Femur (tissue), 1 donor: ENCODE results near the gene GORASP1.

Experiments
- DNase-seq: peaks from one replicate; pipeline ENCODE4 v3.0.0-alpha.2; 2017

The GORASP1 gene

GRCh38 chr3:39101022-39101689 lies 6.3 kb downstream of the GORASP1 start:
- DNase-seq, result no peak

GRCh38 chr3:39100500-39100886 lies 6.9 kb downstream of the GORASP1 start:
- DNase-seq, result no peak

GRCh38 chr3:39099738-39100499 lies 7.5 kb downstream of the GORASP1 start:
- no peak for DNase-seq

GRCh38 chr3:39099242-39099641 lies 8.2 kb downstream of the GORASP1 start:
- no peak for DNase-seq

GRCh38 chr3:39098473-39099000 lies 8.9 kb downstream of the GORASP1 start:
- DNase-seq, result no peak

GRCh38 chr3:39097716-39098472 lies 9.5 kb downstream of the GORASP1 start:
- no peak for DNase-seq

GRCh38 chr3:39096775-39097174 lies 10.7 kb downstream of the GORASP1 start:
- no peak for DNase-seq

GRCh38 chr3:39095778-39096177 lies 11.6 kb downstream of the GORASP1 start:
- no peak for DNase-seq

GRCh38 chr3:39094851-39095677 lies 12.4 kb downstream of the GORASP1 start:
- DNase-seq, result no peak

GRCh38 chr3:39090922-39091321 lies 16.5 kb downstream of the GORASP1 start:
- DNase-seq, result no peak

- no peak for DNase-seq
These were observed 18.5 kb downstream of the GORASP1 start for GRCh38 chr3:39088889-39089288.

- DNase-seq, result no peak
These were observed 19.0 kb downstream of the GORASP1 start for GRCh38 chr3:39088456-39088855.

GRCh38 chr3:39086144-39086543 lies 21.3 kb downstream of the GORASP1 start:
- no peak for DNase-seq

- no peak for DNase-seq
These were observed 24.6 kb downstream of the GORASP1 start for GRCh38 chr3:39082666-39083313.

- no peak for DNase-seq
These were observed 27.4 kb downstream of the GORASP1 start for GRCh38 chr3:39080026-39080425.

- no peak for DNase-seq
These were observed 27.9 kb downstream of the GORASP1 start for GRCh38 chr3:39079530-39079929.

GRCh38 chr3:39075910-39076309 lies 31.5 kb downstream of the GORASP1 start:
- no peak for DNase-seq

- no peak for DNase-seq
These were observed 38.9 kb downstream of the GORASP1 start for GRCh38 chr3:39068556-39068955.

GRCh38 chr3:39067286-39067685 lies 40.1 kb downstream of the GORASP1 start:
- DNase-seq, result no peak

GRCh38 chr3:39065197-39065596 lies 42.2 kb downstream of the GORASP1 start:
- no peak for DNase-seq

- DNase-seq, result no peak
These were observed 42.8 kb downstream of the GORASP1 start for GRCh38 chr3:39064646-39065045.

- no peak for DNase-seq
These were observed 44.3 kb downstream of the GORASP1 start for GRCh38 chr3:39063143-39063542.
